Stimulated activated naive CD8-positive, alpha-beta T cell treated with anti-CD3 and anti-CD28 coated beads, Interleukin-15, amount 100 ng/mL, for 72 hours (primary cell): Measurements from ENCODE around the gene DAP.

Experiments used
- ATAC-seq: fragments of 150-1000 bp; cut with Tn5 transposase; 2 replicates; pipeline ENCODE4 v1.10.0; 2021; ENCODE audit warnings: mild to moderate bottlenecking, moderate library complexity
- DNase-seq, 2 donors: peaks; one replicate each; pipeline ENCODE4 v3.0.0; 2021 to 2022
- H3K27ac Mint-ChIP-seq, 2 donors: one replicate each; pipeline ENCODE4 v1.8.0; 2022; ENCODE audit warnings: mild to moderate bottlenecking in 2 of 2, mixed read lengths in 2 of 2, moderate library complexity in 2 of 2
- H3K27me3 Mint-ChIP-seq: one replicate; pipeline ENCODE4 v1.8.0; 2022; ENCODE audit warnings: mixed read lengths
- H3K4me1 Mint-ChIP-seq: one replicate; pipeline ENCODE4 v1.8.0; 2022; ENCODE audit warnings: mild to moderate bottlenecking, mixed read lengths
- H3K4me3 Mint-ChIP-seq, 2 donors: one replicate each; pipeline ENCODE4 v1.8.0; 2022; ENCODE audit warnings: mild to moderate bottlenecking in 2 of 2, mixed read lengths in 2 of 2, moderate library complexity in 1 of 2
- H3K9me3 Mint-ChIP-seq, 2 donors: one replicate each; pipeline ENCODE4 v1.8.0; 2022; ENCODE audit warnings: mixed read lengths in 2 of 2

The DAP gene

DNA sequence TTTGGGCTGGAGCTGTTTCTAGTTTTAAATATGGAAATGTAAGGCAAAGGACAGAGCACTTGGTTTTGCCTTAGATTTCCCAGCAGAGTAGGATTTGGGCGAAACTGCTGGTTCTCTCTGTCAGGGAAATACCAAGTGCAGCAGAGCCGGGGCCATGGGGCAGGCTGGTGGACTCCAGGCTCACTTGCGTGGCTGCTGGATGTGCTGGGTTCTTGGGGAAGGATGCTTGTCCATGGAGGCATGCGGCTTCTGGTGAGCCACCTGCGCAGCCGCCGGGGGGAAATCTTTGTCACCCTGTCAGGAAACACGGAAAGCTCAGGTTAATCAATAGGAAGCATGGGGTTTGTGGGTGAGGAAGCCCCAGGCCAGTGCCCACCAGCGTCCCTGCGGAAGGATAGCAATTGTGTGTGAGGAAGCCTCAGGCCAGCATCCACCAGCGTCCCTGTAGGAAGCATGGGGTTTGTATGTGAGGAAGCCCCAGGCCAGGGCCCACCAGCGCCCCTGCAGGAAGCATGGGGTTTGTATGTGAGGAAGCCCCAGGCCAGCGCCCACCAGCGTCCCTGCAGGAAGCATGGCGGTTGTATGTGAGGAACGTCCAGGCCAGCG is 80.1 kb downstream of the DAP start:
- Mint-ChIP-seq H3K27ac (peak overlapping the region in 1 of 2 donors; percentile 52), H3K9me3 (peaks cover 0 to 20% of the 10 kb centered on the region in 2 donors), H3K4me3 (no peak overlapping the region), H3K27me3 (no peaks in the 10 kb centered on the region), H3K4me1 (no peaks in the 10 kb centered on the region)
- DNase-seq (no peak), ATAC-seq (no peak)

DNA sequence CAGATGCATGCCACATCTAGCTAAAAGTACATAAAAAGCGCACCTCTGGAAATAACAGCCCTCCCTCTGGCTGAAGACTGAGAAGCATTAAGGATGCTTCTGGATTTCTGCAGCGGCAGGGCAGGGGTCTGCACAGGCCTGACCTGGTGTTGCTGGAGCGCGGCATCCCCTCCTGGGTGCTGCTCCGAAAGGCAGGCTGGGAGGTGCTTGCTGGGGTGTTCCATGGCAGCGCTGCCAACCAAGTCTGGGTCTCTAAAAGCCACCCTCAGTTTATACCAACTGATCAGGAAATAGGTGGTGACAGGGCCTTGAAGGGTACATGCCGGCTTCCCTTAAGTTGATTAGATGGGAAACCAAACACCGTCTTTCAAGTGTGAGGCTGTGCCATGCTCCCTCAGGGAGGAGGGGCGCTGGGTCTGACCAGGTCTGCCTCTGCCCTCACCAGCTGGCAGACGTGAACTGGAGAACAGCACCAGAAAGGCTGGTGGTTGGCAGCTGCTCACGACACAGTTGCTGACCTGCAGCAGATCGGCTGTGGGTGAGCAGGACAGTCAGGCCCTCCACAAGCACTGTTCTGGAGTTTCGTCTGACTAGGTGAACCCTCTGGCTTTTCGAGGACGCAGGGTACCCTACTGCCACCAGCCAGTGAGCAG is 81.6 kb downstream of the DAP start:
- peaks cover 0 to 20% of the 10 kb centered on the region in 2 donors for H3K9me3 Mint-ChIP-seq
- DNase-seq (no peak), ATAC-seq (no peak)
- no peak overlapping the region for H3K27ac Mint-ChIP-seq
- no peaks in the 10 kb centered on the region for H3K4me1 Mint-ChIP-seq
- H3K4me3 Mint-ChIP-seq, result no peak overlapping the region
- H3K27me3 Mint-ChIP-seq, result no peaks in the 10 kb centered on the region

DNA sequence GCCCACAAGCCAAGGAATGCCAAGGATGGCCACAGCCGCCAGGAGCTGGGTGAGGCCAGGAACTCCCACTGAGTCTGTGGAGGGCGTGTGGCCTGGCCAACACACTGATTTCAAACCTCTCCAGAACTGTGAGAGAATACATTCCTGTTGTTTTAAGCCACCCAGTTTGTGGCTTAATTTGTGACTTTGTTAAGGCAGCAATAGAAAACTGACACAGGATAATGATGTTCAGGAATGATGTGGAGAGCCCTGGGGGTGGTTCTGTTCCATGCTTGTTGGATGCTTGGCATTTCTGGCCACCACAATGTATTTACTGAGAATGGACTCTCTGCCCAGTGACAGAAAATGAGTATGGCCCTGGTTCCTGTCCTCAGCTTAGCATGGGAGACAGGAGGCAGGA is 82.8 kb downstream of the DAP start:
- Mint-ChIP-seq H3K27ac (no peak overlapping the region), H3K4me1 (no peaks in the 10 kb centered on the region), H3K4me3 (no peak overlapping the region), H3K9me3 (peaks cover 0 to 20% of the 10 kb centered on the region in 2 donors), H3K27me3 (no peaks in the 10 kb centered on the region)
- DNase-seq (no peak), ATAC-seq (no peak)

DNA sequence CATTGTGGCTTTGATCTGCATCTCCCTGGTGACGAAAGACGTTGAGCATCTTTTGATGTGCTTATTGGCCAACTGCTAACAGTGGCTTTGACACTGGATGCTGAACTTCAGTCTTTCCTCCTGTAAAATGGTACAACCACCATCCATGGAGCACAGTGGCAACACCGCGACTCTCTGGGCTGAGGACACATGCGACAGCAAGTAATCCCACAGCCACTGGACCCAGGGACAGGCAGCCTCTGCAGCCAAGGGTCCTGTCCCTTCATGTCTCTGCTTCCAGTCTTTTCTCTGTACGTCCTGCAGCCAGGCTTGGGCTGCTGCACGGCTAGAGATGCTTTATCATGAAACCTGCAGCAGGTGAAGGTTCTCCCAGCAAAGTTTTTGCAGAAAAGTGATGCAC is 83.5 kb downstream of the DAP start:
- no peaks in the 10 kb centered on the region for H3K27me3 Mint-ChIP-seq
- H3K4me3 Mint-ChIP-seq, result no peak overlapping the region
- no peaks in the 10 kb centered on the region for H3K4me1 Mint-ChIP-seq
- H3K9me3 Mint-ChIP-seq, result peaks cover 0 to 20% of the 10 kb centered on the region in 2 donors
- DNase-seq, result no peak
- no peak overlapping the region for H3K27ac Mint-ChIP-seq
- no peak for ATAC-seq

DNA sequence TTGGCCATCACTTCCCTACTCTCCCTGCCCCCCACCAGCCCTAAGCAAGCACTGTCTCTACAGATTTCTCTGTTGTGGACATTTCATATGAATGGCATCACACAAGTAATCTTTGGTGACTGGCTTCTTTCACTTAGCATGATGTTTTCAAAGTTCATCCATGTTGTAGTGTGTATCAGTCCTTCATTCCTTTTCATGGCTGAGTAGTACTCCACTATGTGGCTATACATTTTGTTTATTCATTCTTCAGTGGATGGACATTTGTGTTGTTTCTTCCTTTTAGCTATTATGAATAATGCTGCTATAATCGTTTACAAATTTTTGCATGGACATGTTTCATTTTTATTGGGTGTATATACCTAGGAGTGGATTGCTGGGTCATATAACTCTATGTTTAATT is 84.1 kb downstream of the DAP start:
- no peaks in the 10 kb centered on the region for H3K27me3 Mint-ChIP-seq
- no peak overlapping the region for H3K27ac Mint-ChIP-seq
- no peak for ATAC-seq
- H3K4me3 Mint-ChIP-seq, result no peak overlapping the region
- H3K4me1 Mint-ChIP-seq, result no peaks in the 10 kb centered on the region
- no peak for DNase-seq
- peaks cover 0 to 20% of the 10 kb centered on the region in 2 donors for H3K9me3 Mint-ChIP-seq

DNA sequence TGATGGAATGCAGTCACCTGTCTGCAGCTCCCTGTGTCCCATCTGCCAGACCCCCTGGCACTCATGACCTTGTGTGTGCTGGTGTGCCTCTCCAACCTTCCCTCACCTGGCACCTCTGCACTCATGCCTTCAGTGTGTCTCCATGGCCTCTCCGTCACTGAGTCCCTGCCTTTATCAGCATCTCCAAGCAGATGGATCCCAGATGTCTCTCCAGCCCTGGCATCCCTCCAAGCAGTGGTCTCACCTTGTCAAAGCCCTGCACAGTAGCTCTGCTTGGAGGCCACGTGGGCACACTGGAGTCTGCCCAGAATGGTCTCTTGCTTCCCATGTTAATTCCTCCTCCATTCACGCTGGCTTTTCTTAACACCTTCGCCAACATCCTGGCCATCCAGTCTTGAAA is 84.8 kb downstream of the DAP start:
- H3K4me1 Mint-ChIP-seq, result no peaks in the 10 kb centered on the region
- H3K27me3 Mint-ChIP-seq, result no peaks in the 10 kb centered on the region
- H3K9me3 Mint-ChIP-seq, result peaks cover 0 to 20% of the 10 kb centered on the region in 2 donors
- no peak for ATAC-seq
- H3K27ac Mint-ChIP-seq, result no peak overlapping the region
- no peak for DNase-seq
- H3K4me3 Mint-ChIP-seq, result no peak overlapping the region

DNA sequence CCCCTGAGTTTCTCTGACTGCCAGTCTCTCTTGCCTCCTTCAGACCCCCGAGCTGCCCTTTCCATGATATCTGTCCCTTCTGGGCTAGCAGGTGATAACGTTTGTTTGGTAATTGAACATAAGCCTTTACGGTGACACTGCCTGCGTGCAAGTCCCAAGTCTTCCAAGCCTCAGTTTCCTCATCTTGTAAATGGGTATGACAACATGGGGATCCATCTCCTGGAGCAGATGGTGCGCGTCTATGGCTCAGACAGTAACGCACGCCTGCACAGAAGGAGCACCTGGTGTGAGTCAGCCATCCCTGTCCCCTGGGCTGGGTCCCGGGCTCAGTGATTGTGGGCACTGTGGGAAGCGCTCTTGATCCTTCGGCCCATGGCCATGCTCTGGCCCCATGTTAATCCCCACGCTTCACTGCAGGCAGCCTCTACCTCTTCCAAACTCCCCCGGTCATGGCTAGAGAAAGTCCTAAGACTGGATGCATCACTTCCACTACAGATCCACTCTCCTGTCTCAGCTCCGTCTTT is 85.8 kb downstream of the DAP start:
- Mint-ChIP-seq H3K4me1 (no peaks in the 10 kb centered on the region), H3K9me3 (peaks cover 0 to 20% of the 10 kb centered on the region in 2 donors), H3K27ac (no peak overlapping the region), H3K27me3 (no peaks in the 10 kb centered on the region), H3K4me3 (no peak overlapping the region)
- DNase-seq (no peak), ATAC-seq (no peak)

DNA sequence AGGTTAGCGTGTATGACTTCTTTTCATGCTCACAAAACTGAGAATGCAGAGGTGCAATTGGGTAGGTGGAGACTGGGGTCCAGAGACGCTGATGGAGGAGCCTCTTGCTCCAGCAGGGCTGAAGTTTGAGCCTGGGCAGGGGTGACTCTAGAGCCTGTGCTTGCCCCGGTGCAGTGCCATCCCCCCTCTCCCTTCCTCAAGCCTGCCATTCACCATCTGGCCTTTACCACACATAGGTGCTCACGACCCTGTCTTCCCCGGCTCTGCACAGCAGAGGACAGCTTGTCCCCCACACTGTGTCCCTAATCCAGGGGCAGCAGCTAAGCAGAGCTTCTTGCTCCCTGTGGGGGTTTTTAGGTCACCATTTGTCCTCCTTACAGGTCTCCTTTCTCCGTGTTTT is 86.5 kb downstream of the DAP start:
- DNase-seq, result no peak
- Mint-ChIP-seq H3K27me3 (no peaks in the 10 kb centered on the region), H3K4me1 (no peaks in the 10 kb centered on the region), H3K9me3 (peaks cover 0 to 20% of the 10 kb centered on the region in 2 donors), H3K27ac (no peak overlapping the region), H3K4me3 (no peak overlapping the region)
- ATAC-seq, result peak; percentile 49

DNA sequence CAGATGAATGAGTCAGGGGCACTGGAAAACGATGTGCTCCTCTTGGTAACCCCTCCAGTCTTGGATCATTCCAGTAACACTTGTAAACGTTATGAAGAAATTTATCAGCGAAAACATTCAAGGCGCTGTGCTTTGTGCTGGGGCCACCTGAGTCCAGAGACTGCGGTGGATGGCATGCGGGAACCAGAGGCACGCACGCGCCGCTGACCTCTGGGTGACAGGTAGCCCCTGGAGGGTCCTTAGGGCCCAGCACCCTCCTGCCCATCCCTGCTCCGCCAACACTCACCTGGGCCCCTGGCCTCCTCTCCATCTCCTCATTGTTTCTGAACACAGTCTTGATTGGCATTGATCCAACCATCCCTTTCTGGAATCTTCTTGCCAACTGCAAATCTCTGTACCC is 86.9 kb downstream of the DAP start:
- H3K9me3 Mint-ChIP-seq, result peaks cover 0 to 20% of the 10 kb centered on the region in 2 donors
- no peak for DNase-seq
- ATAC-seq, result no peak

DNA sequence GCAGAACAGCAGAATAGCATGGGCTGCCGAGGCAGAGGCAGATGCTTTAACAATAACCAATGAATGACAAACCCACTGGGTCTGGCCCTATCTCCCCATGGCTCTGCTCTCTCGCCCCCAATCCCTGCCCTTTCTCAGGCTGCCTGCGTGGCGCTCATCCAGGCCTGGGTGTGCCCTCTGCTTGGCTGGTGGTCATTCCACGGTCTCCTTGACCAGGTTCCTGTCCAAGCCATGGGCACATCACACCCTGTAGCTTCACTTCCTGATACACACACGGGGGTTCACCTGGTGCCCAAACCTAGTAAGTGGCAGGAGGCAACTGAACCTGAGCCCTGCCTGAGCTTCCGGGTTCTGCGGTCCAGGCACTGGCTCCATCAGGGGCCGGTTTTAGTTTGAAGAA is 87.6 kb downstream of the DAP start:
- no peak overlapping the region for H3K27ac Mint-ChIP-seq
- no peaks in the 10 kb centered on the region for H3K4me1 Mint-ChIP-seq

More for the DNA sequence above, 86.9 kb downstream of the DAP start:
- H3K4me1 Mint-ChIP-seq, result no peaks in the 10 kb centered on the region
- no peak overlapping the region for H3K27ac Mint-ChIP-seq
- H3K27me3 Mint-ChIP-seq, result no peaks in the 10 kb centered on the region
- H3K4me3 Mint-ChIP-seq, result no peak overlapping the region

DNA sequence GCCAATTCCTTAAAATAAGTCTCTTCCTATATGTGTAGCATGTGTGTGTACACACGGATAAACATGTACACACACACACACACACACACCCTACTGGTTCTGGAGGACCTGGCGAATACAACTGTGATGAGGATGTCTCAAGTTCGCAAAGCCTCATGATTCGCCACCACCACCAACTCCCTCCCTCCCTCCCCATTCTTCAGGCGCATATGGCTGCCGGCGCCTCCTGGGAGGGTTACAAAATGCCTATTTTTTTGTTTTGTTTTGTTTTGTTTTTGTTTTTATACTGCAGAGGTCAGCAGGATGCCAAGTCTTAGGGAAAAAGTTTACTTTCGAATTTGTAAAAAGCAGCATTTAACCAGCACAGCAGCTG is 88.0 kb downstream of the DAP start:
- DNase-seq (no peak), ATAC-seq (no peak)
- Mint-ChIP-seq H3K27me3 (no peaks in the 10 kb centered on the region), H3K4me3 (no peak overlapping the region), H3K4me1 (no peaks in the 10 kb centered on the region), H3K9me3 (peaks cover 0 to 18% of the 10 kb centered on the region in 2 donors), H3K27ac (no peak overlapping the region)

More for the DNA sequence above, 87.6 kb downstream of the DAP start:
- Mint-ChIP-seq H3K27me3 (no peaks in the 10 kb centered on the region), H3K9me3 (peaks cover 0 to 20% of the 10 kb centered on the region in 2 donors), H3K4me3 (no peak overlapping the region)
- no peak for ATAC-seq
- no peak for DNase-seq

DNA sequence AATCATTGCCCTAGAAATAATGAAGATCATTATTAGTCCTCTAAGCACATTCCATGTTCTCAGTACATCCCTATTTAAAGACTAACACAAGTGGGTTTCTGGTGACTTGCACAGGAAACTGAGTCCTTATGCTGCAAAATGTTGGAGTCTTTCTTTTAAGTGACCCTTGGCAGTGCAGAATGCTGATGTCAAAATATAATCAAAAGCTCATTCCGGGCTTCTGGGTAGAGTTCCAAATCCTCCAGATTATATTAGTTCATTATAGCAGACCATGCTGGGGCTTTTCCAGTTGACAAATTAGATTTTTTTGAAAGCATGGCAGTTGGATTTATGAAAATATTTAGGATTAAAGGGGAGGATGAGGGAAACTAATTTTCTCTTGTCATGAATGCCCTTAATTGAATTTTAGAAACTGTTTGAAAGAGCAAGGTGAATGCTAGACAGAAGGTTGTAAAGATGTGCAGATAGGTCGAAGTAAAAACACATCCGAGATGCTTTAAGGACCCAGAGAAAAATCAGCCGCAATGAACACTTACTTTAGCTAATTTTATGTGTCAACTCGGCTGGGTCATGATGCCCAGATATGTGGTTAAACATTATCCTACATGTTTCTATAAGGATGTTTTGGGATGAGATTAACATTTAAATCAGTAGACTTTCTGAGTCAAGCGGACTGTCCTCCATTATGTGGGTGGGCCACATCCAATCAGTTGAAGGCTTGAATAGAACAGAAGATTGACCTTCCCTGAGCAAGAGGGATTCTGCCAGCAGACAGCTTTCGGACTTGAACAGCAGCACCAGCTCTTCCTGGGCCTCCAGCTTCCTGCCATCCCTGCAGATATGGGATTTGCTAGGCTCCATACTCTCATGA is 88.7 kb downstream of the DAP start:
- H3K4me3 Mint-ChIP-seq, result no peak overlapping the region
- peaks cover 0 to 12% of the 10 kb centered on the region in 2 donors for H3K9me3 Mint-ChIP-seq
- ATAC-seq (no peak), DNase-seq (no peak)
- no peaks in the 10 kb centered on the region for H3K27me3 Mint-ChIP-seq
- H3K4me1 Mint-ChIP-seq, result no peaks in the 10 kb centered on the region
- no peak overlapping the region for H3K27ac Mint-ChIP-seq

DNA sequence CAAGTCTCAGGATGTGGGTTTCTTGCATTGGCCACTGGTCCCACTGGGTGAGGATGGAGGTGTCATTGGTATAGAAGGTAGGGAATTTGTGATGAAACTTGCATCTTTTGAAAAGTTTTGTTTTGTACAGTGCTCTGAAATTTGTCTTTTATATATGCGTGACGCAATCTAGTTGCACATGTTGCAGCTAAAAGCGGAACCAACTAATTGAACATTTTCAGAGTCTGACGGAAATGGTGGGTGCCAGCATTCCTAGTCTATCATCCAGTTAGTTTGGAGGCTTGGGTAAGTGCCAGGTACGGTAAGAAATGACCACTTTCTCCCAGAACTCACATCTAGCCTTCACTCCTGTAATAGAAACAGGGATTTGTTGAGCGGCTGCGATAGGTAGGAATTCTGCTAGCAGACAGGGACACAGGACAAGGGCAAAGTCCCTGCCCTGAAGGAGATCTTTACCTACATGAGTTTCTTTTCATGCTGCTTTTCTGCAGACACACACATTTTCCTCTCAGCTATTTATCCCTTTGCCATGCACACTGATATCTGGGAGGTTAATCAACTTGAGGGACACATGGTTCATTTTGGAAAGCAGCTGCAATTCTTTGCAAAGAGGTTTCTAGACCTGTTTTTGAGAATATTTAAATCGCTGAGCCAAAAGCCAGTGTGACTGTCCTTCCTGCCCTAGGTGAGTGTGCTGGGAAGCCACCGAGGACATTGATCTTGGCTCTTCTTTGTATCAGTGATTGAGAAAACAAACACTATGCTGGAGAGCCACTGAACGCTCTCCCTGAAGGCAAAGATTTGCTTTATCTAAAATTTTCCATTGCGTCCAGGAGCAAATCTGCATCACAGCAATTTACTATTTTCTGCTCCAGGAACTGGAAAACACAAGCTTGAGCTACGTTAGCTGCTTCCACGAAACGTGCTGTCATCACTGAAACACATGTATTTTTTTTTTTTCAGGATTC is 89.7 kb downstream of the DAP start:
- Mint-ChIP-seq H3K9me3 (peaks cover 0 to 2% of the 10 kb centered on the region in 2 donors), H3K27ac (no peak overlapping the region), H3K27me3 (no peaks in the 10 kb centered on the region), H3K4me1 (no peaks in the 10 kb centered on the region), H3K4me3 (no peak overlapping the region)
- ATAC-seq (no peak), DNase-seq (no peak)

DNA sequence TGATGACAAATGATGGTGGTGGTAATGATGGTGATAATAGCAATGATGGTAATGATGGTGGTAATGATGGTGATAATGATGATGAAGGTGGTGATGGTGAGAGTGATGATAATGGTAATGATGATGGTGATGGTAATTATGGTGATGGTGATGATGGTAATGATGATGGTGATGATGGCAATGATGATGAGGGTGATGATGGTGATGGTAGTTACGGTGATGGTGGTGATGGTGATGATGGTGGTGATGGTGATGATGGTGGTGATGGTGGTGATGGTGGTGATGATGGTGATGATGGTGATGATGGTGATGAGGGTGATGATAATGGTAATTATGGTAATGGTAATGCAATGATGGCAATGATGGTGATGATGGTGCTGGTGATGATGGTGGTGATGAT is 91.1 kb downstream of the DAP start:
- Mint-ChIP-seq H3K4me3 (no peak overlapping the region), H3K9me3 (no peaks in the 10 kb centered on the region), H3K4me1 (no peaks in the 10 kb centered on the region), H3K27me3 (no peaks in the 10 kb centered on the region), H3K27ac (no peak overlapping the region)
- DNase-seq (no peak), ATAC-seq (no peak)

DNA sequence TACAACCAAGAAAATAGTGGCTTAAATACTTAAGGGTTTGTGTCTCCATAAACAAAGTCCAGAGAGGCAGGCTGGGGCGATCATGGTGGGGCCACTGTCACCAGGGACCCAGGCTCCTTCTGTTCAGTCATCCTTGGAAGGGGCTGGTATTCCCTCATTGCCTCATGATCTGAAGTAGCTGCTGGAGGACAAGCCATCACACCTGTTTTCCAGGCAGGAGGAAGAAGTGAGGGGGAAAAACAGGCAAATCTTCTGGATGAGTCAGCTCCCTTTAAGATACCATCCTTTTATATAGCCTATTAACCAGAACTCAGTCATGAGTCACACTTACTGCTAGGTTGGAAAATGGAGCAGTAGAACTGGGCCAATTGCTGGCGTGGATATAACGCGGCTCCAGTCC is 92.3 kb downstream of the DAP start:
- ATAC-seq (no peak), DNase-seq (no peak)
- H3K9me3 Mint-ChIP-seq, result no peaks in the 10 kb centered on the region
- H3K27me3 Mint-ChIP-seq, result no peaks in the 10 kb centered on the region
- no peak overlapping the region for H3K4me3 Mint-ChIP-seq
- H3K4me1 Mint-ChIP-seq, result no peaks in the 10 kb centered on the region
- H3K27ac Mint-ChIP-seq, result peak overlapping the region in 1 of 2 donors; percentile 49
